ENCODE results near the gene OR8G1.

GRCh38 chr11:124301548-124301947, 60.7 kb downstream of the OR8G1 start:
- TF ChIP-seq CTCF (IDR thresholded peaks at IDR 0.05) (no peak), POLR2A (IDR thresholded peaks at IDR 0.05) (no peak)

Measured in prostate gland (tissue), 2 donors.